ENCODE measurements around the gene NRROS.

Gene NRROS

DNA sequence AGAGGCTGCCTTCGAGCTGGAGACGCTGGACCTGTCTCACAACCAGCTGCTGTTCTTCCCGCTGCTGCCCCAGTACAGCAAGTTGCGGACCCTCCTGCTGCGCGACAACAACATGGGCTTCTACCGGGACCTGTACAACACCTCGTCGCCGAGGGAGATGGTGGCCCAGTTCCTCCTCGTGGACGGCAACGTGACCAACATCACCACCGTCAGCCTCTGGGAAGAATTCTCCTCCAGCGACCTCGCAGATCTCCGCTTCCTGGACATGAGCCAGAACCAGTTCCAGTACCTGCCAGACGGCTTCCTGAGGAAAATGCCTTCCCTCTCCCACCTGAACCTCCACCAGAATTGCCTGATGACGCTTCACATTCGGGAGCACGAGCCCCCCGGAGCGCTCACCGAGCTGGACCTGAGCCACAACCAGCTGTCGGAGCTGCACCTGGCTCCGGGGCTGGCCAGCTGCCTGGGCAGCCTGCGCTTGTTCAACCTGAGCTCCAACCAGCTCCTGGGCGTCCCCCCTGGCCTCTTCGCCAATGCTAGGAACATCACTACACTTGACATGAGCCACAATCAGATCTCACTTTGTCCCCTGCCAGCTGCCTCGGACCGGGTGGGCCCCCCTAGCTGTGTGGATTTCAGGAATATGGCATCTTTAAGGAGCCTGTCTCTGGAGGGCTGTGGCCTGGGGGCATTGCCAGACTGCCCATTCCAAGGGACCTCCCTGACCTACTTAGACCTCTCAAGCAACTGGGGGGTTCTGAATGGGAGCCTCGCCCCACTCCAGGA is 21.1 kb downstream of the NRROS start:
- TF ChIP-seq, protein P1, sequence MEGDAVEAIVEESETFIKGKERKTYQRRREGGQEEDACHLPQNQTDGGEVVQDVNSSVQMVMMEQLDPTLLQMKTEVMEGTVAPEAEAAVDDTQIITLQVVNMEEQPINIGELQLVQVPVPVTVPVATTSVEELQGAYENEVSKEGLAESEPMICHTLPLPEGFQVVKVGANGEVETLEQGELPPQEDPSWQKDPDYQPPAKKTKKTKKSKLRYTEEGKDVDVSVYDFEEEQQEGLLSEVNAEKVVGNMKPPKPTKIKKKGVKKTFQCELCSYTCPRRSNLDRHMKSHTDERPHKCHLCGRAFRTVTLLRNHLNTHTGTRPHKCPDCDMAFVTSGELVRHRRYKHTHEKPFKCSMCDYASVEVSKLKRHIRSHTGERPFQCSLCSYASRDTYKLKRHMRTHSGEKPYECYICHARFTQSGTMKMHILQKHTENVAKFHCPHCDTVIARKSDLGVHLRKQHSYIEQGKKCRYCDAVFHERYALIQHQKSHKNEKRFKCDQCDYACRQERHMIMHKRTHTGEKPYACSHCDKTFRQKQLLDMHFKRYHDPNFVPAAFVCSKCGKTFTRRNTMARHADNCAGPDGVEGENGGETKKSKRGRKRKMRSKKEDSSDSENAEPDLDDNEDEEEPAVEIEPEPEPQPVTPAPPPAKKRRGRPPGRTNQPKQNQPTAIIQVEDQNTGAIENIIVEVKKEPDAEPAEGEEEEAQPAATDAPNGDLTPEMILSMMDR (IDR thresholded peaks at IDR 0.05; ENCODE audit: low read depth, low read length), result no peak
- Histone ChIP-seq H3K4me3 (ENCODE audit: low read depth, low read length) (no peak overlapping the region), H3K36me3 (no peaks in the 10 kb centered on the region), H3K27me3 (ENCODE audit: insufficient read depth, low read depth, severe bottlenecking) (no peaks in the 10 kb centered on the region), H3K27ac (no peak overlapping the region), H3K9me3 (ENCODE audit: severe bottlenecking) (no peaks in the 10 kb centered on the region)
- no peak for DNase-seq

DNA sequence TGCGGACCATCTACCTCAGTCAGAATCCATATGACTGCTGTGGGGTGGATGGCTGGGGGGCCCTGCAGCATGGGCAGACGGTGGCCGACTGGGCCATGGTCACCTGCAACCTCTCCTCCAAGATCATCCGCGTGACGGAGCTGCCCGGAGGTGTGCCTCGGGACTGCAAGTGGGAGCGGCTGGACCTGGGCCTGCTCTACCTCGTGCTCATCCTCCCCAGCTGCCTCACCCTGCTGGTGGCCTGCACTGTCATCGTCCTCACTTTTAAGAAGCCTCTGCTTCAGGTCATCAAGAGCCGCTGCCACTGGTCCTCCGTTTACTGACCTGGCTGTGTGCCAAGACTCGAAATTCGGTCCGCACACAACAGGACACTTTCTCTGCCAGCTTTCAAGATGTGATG is 21.9 kb downstream of the NRROS start:
- TF ChIP-seq, protein P1 (IDR thresholded peaks at IDR 0.05; ENCODE audit: low read depth, low read length), result no peak
- Histone ChIP-seq H3K4me3 (ENCODE audit: low read depth, low read length) (no peak overlapping the region), H3K36me3 (no peaks in the 10 kb centered on the region), H3K9me3 (ENCODE audit: severe bottlenecking) (no peaks in the 10 kb centered on the region), H3K27me3 (ENCODE audit: insufficient read depth, low read depth, severe bottlenecking) (no peaks in the 10 kb centered on the region), H3K27ac (no peak overlapping the region)
- DNase-seq, result no peak

DNA sequence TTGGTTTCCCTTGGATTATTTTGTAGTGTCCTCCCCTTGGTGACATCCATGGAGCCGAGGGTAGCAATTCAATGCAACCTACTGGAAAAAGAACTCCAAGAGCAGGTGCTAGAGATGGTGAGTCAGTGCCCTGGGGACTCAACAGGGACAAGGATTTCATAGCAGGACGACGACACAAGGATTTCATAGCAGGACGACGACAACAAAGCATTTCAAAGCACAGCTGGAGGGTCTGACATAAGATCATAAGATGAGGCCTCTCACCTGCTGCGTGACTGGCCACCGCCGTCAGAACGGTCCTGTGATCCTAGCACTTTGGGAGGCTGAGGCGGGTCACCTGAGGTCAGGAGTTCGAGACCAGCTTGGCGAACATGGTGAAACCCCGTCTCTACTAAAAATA is 22.5 kb downstream of the NRROS start:
- Histone ChIP-seq H3K4me3 (ENCODE audit: low read depth, low read length) (no peak overlapping the region), H3K9me3 (ENCODE audit: severe bottlenecking) (no peaks in the 10 kb centered on the region), H3K27me3 (ENCODE audit: insufficient read depth, low read depth, severe bottlenecking) (no peaks in the 10 kb centered on the region), H3K27ac (no peak overlapping the region), H3K36me3 (no peaks in the 10 kb centered on the region)
- DNase-seq, result no peak
- TF ChIP-seq, protein P1 (IDR thresholded peaks at IDR 0.05; ENCODE audit: low read depth, low read length), result no peak

DNA sequence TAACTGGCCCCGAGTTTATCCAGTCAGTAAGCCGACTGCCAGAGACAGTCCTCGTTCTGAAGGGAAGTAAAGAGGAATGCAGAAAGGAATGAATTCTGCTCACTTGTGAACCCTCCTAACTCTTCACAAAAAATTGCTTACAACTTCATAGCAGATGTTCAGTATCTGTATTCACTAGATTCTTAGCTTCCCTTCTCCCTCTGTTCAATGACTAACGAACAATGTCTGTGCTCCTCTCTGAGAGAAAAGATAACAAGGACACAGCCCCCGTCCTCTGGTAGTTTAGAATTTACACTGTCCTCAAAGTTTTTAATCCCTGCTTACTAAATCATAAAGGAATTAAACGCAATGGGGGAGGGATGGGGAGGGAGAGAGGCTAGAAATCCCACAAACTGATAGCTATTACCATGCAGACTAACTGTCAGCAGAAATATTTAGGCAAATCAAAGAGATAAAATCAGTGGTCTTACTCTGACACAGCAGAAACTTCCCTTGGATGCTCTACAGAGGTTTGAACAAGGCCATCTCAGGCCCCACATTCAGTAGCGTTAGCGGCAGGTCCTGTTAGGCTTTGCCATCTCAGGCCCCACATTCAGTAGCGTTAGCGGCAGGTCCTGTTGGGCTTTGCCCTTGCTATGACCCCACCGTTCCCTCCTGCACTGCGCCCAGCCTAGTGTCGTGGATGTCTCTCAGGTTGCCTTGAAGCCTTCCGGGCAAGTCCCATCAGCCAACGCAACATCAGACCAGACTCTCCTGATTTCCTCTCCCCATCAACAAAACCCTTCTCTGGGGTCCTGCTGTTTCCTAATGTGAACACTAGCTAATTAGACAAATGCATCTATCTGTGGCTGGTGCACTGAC is 23.4 kb downstream of the NRROS start:
- TF ChIP-seq, protein P1 (IDR thresholded peaks at IDR 0.05; ENCODE audit: low read depth, low read length), result no peak
- Histone ChIP-seq H3K27ac (no peak overlapping the region), H3K27me3 (ENCODE audit: insufficient read depth, low read depth, severe bottlenecking) (no peaks in the 10 kb centered on the region), H3K36me3 (no peaks in the 10 kb centered on the region), H3K4me3 (ENCODE audit: low read depth, low read length) (no peak overlapping the region), H3K9me3 (ENCODE audit: severe bottlenecking) (no peaks in the 10 kb centered on the region)
- DNase-seq, result peak; percentile 16

DNA sequence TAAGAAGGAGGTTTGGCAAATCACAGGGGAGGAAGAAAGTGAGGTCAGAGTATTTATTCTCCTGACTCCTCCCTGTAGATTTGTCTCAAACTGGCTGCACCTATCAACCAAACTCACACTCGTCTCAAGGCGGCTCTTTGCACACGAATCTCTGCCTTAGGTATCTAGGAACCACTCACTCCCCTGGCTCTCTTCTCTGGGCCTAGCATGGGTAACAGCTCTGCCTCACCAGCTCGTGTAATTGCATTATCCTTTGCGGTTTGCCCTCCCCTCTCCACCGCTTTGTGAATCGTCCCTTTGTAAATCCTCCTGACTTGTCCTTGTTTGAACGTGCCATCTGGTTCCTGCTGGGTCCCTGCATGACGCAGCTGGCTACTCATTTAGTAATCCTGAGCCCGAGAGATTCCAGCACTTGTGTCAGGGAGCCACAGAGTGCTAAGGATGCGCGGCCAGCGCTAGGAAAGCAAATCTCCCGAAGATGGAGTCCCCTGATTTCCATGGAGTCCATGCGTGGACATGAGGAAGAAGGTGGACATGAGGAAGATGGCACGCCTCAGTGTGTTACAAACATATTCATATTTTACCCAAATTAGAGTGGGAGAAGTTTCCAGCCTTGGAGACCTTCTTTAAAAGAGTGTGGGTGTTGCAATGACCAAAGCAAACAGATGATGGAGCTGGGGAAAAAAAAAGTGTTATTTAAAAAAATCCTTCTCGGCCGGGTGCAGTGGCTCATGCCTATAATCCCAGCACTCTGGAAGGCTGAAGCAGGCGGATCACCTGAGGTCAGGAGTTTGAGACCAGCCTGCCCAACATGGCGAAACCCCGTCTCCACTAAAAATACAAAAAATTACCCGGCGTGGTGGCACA is 26.7 kb downstream of the NRROS start:
- TF ChIP-seq, protein P1 (IDR thresholded peaks at IDR 0.05; ENCODE audit: low read depth, low read length), result no peak
- peak overlapping the region; percentile 66 for H3K27ac ChIP-seq
- DNase-seq, result peak; percentile 87
- H3K9me3 ChIP-seq (ENCODE audit: severe bottlenecking), result no peaks in the 10 kb centered on the region
- H3K27me3 ChIP-seq (ENCODE audit: insufficient read depth, low read depth, severe bottlenecking), result no peaks in the 10 kb centered on the region
- no peaks in the 10 kb centered on the region for H3K36me3 ChIP-seq
- no peak overlapping the region for H3K4me3 ChIP-seq (ENCODE audit: low read depth, low read length)

All from WERI-Rb-1 (cell line).